GM23338 (cell line): ENCODE data around the gene EXOC6. TPM values are rescaled to one million over a fixed set of nuclear protein-coding genes. Genes with fewer than 3 reads are reported as not detected.

Experiments used
- ATAC-seq: fragments of 200-7000 bp; cut with Tn5 transposase; 3 replicates; pipeline ENCODE4 v1.9.1; 2020
- DNase-seq: peaks from one replicate; pipeline ENCODE4 v3.0.0-alpha.2; 2015; ENCODE audit warnings: low spot score
- H2AFZ ChIP-seq: fragments of 200-600 bp; sonication (generic); 2 replicates; pipeline ENCODE4 v1.8.0; 2016; ENCODE audit warnings: antibody characterized with exemption, mild to moderate bottlenecking, moderate library complexity
- H3F3A ChIP-seq: fragments of 200-600 bp; sonication (generic); replicated peaks from 2 replicates; pipeline ENCODE4 v1.8.0; 2017; ENCODE audit warnings: antibody characterized with exemption, mixed run types, low read depth
- H3K27ac ChIP-seq: fragments of 200-600 bp; sonication (generic); 2 replicates; pipeline ENCODE4 v1.6.1; 2016; ENCODE audit warnings: low read depth
- H3K27me3 ChIP-seq: fragments of 200-600 bp; sonication (generic); 2 replicates; pipeline ENCODE4 v1.8.0; 2016; ENCODE audit warnings: mild to moderate bottlenecking, mixed run types, moderate library complexity; ENCODE audit not compliant: insufficient read depth
- H3K36me3 ChIP-seq: fragments of 200-600 bp; sonication (generic); 2 replicates; pipeline ENCODE4 v1.8.0; 2016; ENCODE audit warnings: mild to moderate bottlenecking; ENCODE audit not compliant: insufficient read depth
- H3K4me1 ChIP-seq: fragments of 200-600 bp; sonication (generic); 2 replicates; pipeline ENCODE4 v1.8.0; 2016; ENCODE audit warnings: mild to moderate bottlenecking, moderate library complexity; ENCODE audit not compliant: insufficient read depth
- H3K4me2 ChIP-seq: fragments of 200-600 bp; sonication (generic); 2 replicates; pipeline ENCODE4 v1.7.1; 2017; ENCODE audit warnings: mixed run types
- H3K4me3 ChIP-seq: fragments of 200-600 bp; sonication (generic); 2 replicates; pipeline ENCODE4 v1.6.1; 2016; ENCODE audit warnings: mixed run types
- H3K79me2 ChIP-seq: fragments of 200-600 bp; sonication (generic); replicated peaks from 2 replicates; pipeline ENCODE4 v1.8.0; 2017; ENCODE audit warnings: mild to moderate bottlenecking; ENCODE audit not compliant: insufficient read depth
- H3K9me2 ChIP-seq: fragments of 200-600 bp; sonication (generic); 2 replicates; pipeline ENCODE4 v1.8.0; 2017; ENCODE audit not compliant: insufficient read depth
- H4K20me1 ChIP-seq: fragments of 200-600 bp; sonication (generic); replicated peaks from 2 replicates; pipeline ENCODE4 v1.8.0; 2017; ENCODE audit warnings: mild to moderate bottlenecking; ENCODE audit not compliant: insufficient read depth
- H3K27ac Mint-ChIP-seq: 2 replicates; pipeline ENCODE4 v1.8.0; 2020; ENCODE audit warnings: inconsistent platforms, mild to moderate bottlenecking, moderate library complexity, mixed read lengths
- H3K27me3 Mint-ChIP-seq: 3 replicates; pipeline ENCODE4 v1.8.0; 2022; ENCODE audit warnings: low read depth, mild to moderate bottlenecking, moderate library complexity, mixed read lengths, inconsistent platforms; ENCODE audit not compliant: insufficient read depth, poor library complexity
- H3K36me3 Mint-ChIP-seq: 3 replicates; pipeline ENCODE4 v1.8.0; 2021; ENCODE audit warnings: low read depth, mild to moderate bottlenecking, inconsistent platforms, moderate library complexity, mixed read lengths
- H3K4me1 Mint-ChIP-seq: 3 replicates; pipeline ENCODE4 v1.8.0; 2020; ENCODE audit warnings: mild to moderate bottlenecking, inconsistent platforms, mixed read lengths
- H3K4me3 Mint-ChIP-seq: 3 replicates; pipeline ENCODE4 v1.8.0; 2021; ENCODE audit warnings: moderate library complexity, mild to moderate bottlenecking, inconsistent platforms, mixed read lengths
- H3K9me3 Mint-ChIP-seq: 3 replicates; pipeline ENCODE4 v1.8.0; 2020; ENCODE audit warnings: moderate library complexity, mild to moderate bottlenecking, inconsistent platforms, mixed read lengths
- CREB1 ChIP-seq: fragments of 250-450 bp; sonication (Bioruptor Pico); IDR thresholded peaks from 2 replicates; pipeline ENCODE4 v1.5.0; 2020; ENCODE audit warnings: low read depth, mild to moderate bottlenecking, moderate library complexity
- EZH2 ChIP-seq: fragments of 200-600 bp; sonication (generic); IDR thresholded peaks from one replicate; pipeline ENCODE4 v1.8.0; 2017; ENCODE audit warnings: antibody characterized with exemption, mild to moderate bottlenecking, low read depth; ENCODE audit not compliant: unreplicated experiment
- EZH2phosphoT487 ChIP-seq: fragments of 200-600 bp; sonication (generic); IDR thresholded peaks from one replicate; pipeline ENCODE4 v1.8.1; 2018; ENCODE audit warnings: antibody characterized with exemption; ENCODE audit not compliant: unreplicated experiment
- NANOG ChIP-seq: IDR thresholded peaks from 2 replicates; pipeline ENCODE4 v1.6.1; 2016; ENCODE audit warnings: antibody characterized with exemption, borderline replicate concordance
- ZNF114 ChIP-seq: fragments of 250-450 bp; sonication (Bioruptor Pico); IDR thresholded peaks from 2 replicates; pipeline ENCODE4 v1.5.0; 2020; ENCODE audit warnings: mild to moderate bottlenecking, moderate library complexity
- ZNF331 ChIP-seq: fragments of 250-450 bp; sonication (Bioruptor Pico); IDR thresholded peaks from 2 replicates; pipeline ENCODE4 v1.5.0; 2020; ENCODE audit warnings: low read depth, mild to moderate bottlenecking, moderate library complexity
- polyA plus RNA-seq: library from polyadenylated mRNA; unstranded; fragments of >200 nt; fragmentation: Nextera tagmentation; extraction: Ambion mirVana; gene quantifications from 2 replicates; pipeline ENCODE4 v1.2.1, GENCODE V29; 2016
- total RNA-seq: library from RNA; depleted of rRNA; stranded (reverse); fragments of >200 nt; shearing (Covaris generic); gene quantifications from 2 replicates; pipeline ENCODE4 v1.2.3, GENCODE V29; 2014
- TF ChIP-seq, protein P1 (sequence below): IDR thresholded peaks from 2 replicates; pipeline ENCODE4 v1.6.1; 2016; ENCODE audit warnings: antibody characterized with exemption
- TF ChIP-seq, protein P2 (sequence below): fragments of 250-450 bp; sonication (Bioruptor Pico); IDR thresholded peaks from 2 replicates; pipeline ENCODE4 v1.5.0; 2020; ENCODE audit warnings: mild to moderate bottlenecking, moderate library complexity

EXOC6 gene
- total and polyA plus RNA-seq, 2 experiments from 2014 or later, result 5.0 to 6.0 TPM

GRCh38 chr10:92826061-92826460, 22.3 kb upstream of the EXOC6 start (continued):
- TF ChIP-seq, protein P1, sequence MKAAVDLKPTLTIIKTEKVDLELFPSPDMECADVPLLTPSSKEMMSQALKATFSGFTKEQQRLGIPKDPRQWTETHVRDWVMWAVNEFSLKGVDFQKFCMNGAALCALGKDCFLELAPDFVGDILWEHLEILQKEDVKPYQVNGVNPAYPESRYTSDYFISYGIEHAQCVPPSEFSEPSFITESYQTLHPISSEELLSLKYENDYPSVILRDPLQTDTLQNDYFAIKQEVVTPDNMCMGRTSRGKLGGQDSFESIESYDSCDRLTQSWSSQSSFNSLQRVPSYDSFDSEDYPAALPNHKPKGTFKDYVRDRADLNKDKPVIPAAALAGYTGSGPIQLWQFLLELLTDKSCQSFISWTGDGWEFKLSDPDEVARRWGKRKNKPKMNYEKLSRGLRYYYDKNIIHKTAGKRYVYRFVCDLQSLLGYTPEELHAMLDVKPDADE, result no peak
- no peak for TF ChIP-seq NANOG

DNA sequence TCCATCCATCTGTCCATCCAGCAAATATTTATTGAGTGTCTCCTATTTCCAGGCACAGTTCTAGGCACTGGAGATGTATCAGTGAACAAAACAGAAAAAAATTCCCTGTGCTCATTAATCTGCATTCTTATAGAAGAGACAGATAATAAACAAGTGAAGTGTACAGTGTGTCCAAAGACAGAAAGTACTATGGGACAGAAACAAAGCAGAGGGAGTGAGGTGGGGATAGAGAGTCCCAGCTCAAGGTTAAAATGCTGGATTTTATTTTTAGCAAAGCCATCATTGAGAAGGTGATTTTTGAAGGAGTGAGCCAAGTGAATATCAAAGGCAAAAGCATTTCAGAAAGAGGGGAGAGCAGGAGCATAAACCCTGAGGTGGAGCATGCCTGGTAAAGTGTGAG, 21.8 kb upstream of the EXOC6 start:
- Histone ChIP-seq H2AFZ (no peak overlapping the region), H3K4me3 (no peak overlapping the region), H3K36me3 (no peaks in the 10 kb centered on the region), H3K4me2 (no peak overlapping the region), H4K20me1 (no peaks in the 10 kb centered on the region), H3K27me3 (no peaks in the 10 kb centered on the region), H3K79me2 (no peaks in the 10 kb centered on the region), H3K4me1 (no peaks in the 10 kb centered on the region), H3F3A (no peaks in the 10 kb centered on the region), H3K9me2 (peaks cover 10% of the 10 kb centered on the region; the same call in 1 of the 2 replicates), H3K27ac (no peak overlapping the region)
- Mint-ChIP-seq H3K9me3 (no peaks in the 10 kb centered on the region; the same call in 2 of the 3 replicates), H3K4me3 (no peak overlapping the region), H3K27ac (no peak overlapping the region; the same call in 1 of the 2 replicates), H3K27me3 (peaks cover 2% of the 10 kb centered on the region), H3K4me1 (peaks cover 13% of the 10 kb centered on the region), H3K36me3 (no peaks in the 10 kb centered on the region)
- no peak for ATAC-seq
- TF ChIP-seq ZNF114 (CRISPR knock-in tag), result no peak
- TF ChIP-seq, protein P2, sequence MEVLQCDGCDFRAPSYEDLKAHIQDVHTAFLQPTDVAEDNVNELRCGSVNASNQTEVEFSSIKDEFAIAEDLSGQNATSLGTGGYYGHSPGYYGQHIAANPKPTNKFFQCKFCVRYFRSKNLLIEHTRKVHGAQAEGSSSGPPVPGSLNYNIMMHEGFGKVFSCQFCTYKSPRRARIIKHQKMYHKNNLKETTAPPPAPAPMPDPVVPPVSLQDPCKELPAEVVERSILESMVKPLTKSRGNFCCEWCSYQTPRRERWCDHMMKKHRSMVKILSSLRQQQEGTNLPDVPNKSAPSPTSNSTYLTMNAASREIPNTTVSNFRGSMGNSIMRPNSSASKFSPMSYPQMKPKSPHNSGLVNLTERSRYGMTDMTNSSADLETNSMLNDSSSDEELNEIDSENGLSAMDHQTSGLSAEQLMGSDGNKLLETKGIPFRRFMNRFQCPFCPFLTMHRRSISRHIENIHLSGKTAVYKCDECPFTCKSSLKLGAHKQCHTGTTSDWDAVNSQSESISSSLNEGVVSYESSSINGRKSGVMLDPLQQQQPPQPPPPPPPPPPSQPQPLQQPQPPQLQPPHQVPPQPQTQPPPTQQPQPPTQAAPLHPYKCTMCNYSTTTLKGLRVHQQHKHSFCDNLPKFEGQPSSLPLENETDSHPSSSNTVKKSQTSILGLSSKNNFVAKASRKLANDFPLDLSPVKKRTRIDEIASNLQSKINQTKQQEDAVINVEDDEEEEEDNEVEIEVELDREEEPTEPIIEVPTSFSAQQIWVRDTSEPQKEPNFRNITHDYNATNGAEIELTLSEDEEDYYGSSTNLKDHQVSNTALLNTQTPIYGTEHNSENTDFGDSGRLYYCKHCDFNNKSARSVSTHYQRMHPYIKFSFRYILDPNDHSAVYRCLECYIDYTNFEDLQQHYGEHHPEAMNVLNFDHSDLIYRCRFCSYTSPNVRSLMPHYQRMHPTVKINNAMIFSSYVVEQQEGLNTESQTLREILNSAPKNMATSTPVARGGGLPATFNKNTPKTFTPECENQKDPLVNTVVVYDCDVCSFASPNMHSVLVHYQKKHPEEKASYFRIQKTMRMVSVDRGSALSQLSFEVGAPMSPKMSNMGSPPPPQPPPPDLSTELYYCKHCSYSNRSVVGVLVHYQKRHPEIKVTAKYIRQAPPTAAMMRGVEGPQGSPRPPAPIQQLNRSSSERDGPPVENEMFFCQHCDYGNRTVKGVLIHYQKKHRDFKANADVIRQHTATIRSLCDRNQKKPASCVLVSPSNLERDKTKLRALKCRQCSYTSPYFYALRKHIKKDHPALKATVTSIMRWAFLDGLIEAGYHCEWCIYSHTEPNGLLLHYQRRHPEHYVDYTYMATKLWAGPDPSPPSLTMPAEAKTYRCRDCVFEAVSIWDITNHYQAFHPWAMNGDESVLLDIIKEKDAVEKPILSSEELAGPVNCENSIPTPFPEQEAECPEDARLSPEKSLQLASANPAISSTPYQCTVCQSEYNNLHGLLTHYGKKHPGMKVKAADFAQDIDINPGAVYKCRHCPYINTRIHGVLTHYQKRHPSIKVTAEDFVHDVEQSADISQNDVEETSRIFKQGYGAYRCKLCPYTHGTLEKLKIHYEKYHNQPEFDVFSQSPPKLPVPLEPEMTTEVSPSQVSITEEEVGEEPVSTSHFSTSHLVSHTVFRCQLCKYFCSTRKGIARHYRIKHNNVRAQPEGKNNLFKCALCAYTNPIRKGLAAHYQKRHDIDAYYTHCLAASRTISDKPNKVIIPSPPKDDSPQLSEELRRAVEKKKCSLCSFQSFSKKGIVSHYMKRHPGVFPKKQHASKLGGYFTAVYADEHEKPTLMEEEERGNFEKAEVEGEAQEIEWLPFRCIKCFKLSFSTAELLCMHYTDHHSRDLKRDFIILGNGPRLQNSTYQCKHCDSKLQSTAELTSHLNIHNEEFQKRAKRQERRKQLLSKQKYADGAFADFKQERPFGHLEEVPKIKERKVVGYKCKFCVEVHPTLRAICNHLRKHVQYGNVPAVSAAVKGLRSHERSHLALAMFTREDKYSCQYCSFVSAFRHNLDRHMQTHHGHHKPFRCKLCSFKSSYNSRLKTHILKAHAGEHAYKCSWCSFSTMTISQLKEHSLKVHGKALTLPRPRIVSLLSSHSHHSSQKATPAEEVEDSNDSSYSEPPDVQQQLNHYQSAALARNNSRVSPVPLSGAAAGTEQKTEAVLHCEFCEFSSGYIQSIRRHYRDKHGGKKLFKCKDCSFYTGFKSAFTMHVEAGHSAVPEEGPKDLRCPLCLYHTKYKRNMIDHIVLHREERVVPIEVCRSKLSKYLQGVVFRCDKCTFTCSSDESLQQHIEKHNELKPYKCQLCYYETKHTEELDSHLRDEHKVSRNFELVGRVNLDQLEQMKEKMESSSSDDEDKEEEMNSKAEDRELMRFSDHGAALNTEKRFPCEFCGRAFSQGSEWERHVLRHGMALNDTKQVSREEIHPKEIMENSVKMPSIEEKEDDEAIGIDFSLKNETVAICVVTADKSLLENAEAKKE (CRISPR knock-in tag), result no peak
- no peak for TF ChIP-seq CREB1 (CRISPR knock-in tag)
- no peak for TF ChIP-seq EZH2
- TF ChIP-seq EZH2phosphoT487, result no peak
- TF ChIP-seq, protein P1, result no peak
- no peak for TF ChIP-seq ZNF331 (CRISPR knock-in tag)
- DNase-seq, result no peak
